NT2/D1 (cell line): ENCODE measurements around the gene TOX3.

Source experiments
- SUZ12 ChIP-seq: IDR thresholded peaks from 2 replicates; pipeline ENCODE4 v1.6.1; 2011; ENCODE audit not compliant: insufficient read length, insufficient read depth; ENCODE audit errors: extremely low read depth
- YY1 ChIP-seq: IDR thresholded peaks from 2 replicates; pipeline ENCODE4 v1.6.1; 2011; ENCODE audit not compliant: insufficient read length, insufficient read depth
- ZNF274 ChIP-seq: IDR thresholded peaks from 2 replicates; pipeline ENCODE4 v1.6.1; 2011; ENCODE audit warnings: mild to moderate bottlenecking, low read depth, low read length

GRCh38 chr16:52450916-52451315 is 96.0 kb downstream of the TOX3 start:
- no peak for TF ChIP-seq YY1
- no peak for TF ChIP-seq SUZ12
- no peak for TF ChIP-seq ZNF274
